Endodermal cell (in vitro differentiated cells): ENCODE measurements around the gene TBXA2R. TPM values are rescaled to one million over a fixed set of nuclear protein-coding genes. Genes with fewer than 3 reads are reported as not detected.

Experiments
- DNase-seq: peaks from one replicate; pipeline ENCODE4 v3.0.0-alpha.2; 2017
- H3K27ac ChIP-seq: 2 replicates; pipeline ENCODE4 v1.5.1; 2013; ENCODE audit warnings: mild to moderate bottlenecking, low read depth, low read length, moderate library complexity
- H3K27me3 ChIP-seq: 2 replicates; pipeline ENCODE4 v1.6.1; 2013; ENCODE audit warnings: mild to moderate bottlenecking, low read length, moderate library complexity; ENCODE audit not compliant: insufficient read depth, control insufficient read depth, poor library complexity, severe bottlenecking
- H3K36me3 ChIP-seq: 2 replicates; pipeline ENCODE4 v1.7.0; 2013; ENCODE audit warnings: mild to moderate bottlenecking, low read length, moderate library complexity; ENCODE audit not compliant: control insufficient read depth, insufficient read depth
- H3K4me1 ChIP-seq: one replicate; pipeline ENCODE4 v1.7.0; 2013; ENCODE audit warnings: low read length; ENCODE audit not compliant: control insufficient read depth, insufficient read depth
- H3K4me3 ChIP-seq: 2 replicates; pipeline ENCODE4 v1.5.1; 2013; ENCODE audit warnings: mild to moderate bottlenecking, low read length, moderate library complexity
- H3K9ac ChIP-seq: 2 replicates; pipeline ENCODE4 v1.6.1; 2013; ENCODE audit warnings: mild to moderate bottlenecking, low read length, moderate library complexity; ENCODE audit not compliant: poor library complexity, severe bottlenecking; ENCODE audit errors: extremely low read depth
- H3K9me3 ChIP-seq: 2 replicates; pipeline ENCODE4 v1.6.1; 2013; ENCODE audit warnings: mild to moderate bottlenecking, low read length, moderate library complexity; ENCODE audit not compliant: control insufficient read depth
- H3K27ac Mint-ChIP-seq: 2 replicates; pipeline ENCODE4 v1.8.0; 2020; ENCODE audit warnings: mixed read lengths
- H3K27me3 Mint-ChIP-seq: 2 replicates; pipeline ENCODE4 v1.8.0; 2021; ENCODE audit warnings: mild to moderate bottlenecking, mixed read lengths; ENCODE audit not compliant: insufficient read depth
- H3K36me3 Mint-ChIP-seq: 2 replicates; pipeline ENCODE4 v1.8.0; 2020; ENCODE audit warnings: low read depth, mixed read lengths
- H3K4me1 Mint-ChIP-seq: 2 replicates; pipeline ENCODE4 v1.8.0; 2020; ENCODE audit warnings: mixed read lengths
- H3K4me3 Mint-ChIP-seq: 2 replicates; pipeline ENCODE4 v1.8.0; 2020; ENCODE audit warnings: mild to moderate bottlenecking, moderate library complexity, mixed read lengths
- H3K9me3 Mint-ChIP-seq: 2 replicates; pipeline ENCODE4 v1.8.0; 2020; ENCODE audit warnings: mild to moderate bottlenecking, mixed read lengths
- CTCF ChIP-seq: fragments of 200-600 bp; sonication (generic); conservative IDR thresholded peaks from 2 replicates; pipeline ENCODE4 v1.5.0; 2021; ENCODE audit warnings: antibody characterized with exemption, mild to moderate bottlenecking
- WGBS, 2 experiments: methylation state at CpG; one replicate each; pipeline versions ENCODE4 v1.1.5 to v1.1.7; 2013; ENCODE audit warnings: missing lambda C conversion rate in 2 of 2, mixed read lengths in 1 of 2; ENCODE audit not compliant: insufficient coverage in 1 of 2, insufficient read length in 1 of 2; 5-methylcytosine and 5-hydroxymethylcytosine counted together
- total RNA-seq, 2 donors: library from RNA; stranded (reverse); fragmentation: NEBNext Ultra II Directional in 1 of 2; extraction: Animal tissue kit (Norgen Biotek cat#: 25700) in 1 of 2; gene quantifications; 2 replicates in 1 of 2; 3 replicates in 1 of 2; pipeline ENCODE4 v1.2.1, GENCODE V29; 2021

Gene TBXA2R
- total RNA-seq, 2 donors from 2014 or later = 0.29 to 0.42 TPM

DNA sequence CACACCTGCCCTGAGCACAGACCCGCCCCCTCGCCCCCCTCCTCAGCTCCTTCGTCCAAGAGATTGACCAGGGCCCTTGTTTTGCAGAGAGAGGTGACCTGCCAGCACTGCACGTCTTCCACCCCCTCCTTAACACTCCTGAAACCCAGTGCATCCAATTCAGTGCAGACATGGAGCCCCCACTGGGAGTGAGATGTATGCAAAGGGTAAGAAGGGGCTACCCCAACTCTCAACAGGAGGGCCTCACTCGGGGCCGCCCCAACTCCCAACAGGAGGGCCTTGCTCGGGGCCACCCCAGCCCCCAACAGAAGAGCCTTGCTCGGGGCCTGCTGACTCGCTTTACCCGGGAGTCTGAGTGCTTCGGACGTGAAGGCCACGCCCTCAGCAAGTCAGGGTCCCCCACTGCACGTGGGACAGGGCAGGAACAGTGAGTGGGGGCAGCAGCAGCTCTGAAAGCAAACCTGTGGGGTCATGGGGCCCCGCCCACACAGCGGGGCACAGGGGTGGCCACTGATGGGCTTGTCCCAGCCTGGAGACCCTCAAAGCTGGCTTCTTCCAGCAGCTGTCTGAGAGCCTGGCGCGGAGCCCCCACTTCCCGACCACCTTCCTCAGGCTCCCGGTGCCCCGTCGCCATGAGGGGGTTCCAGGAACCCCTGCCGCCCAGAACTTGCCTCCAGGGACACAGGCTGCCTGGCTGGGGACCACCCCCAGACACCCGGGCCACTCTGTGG lies 14.3 kb upstream of the TBXA2R start:
- TF ChIP-seq CTCF = no peak
- WGBS, 2 experiments = 92 to 94% methylated on average over 22 to 24 of the region's 24 CpGs

GRCh38 chr19:3620145-3620816 lies 13.6 kb upstream of the TBXA2R start:
- Histone ChIP-seq H3K4me1 (peaks cover 2% of the 10 kb centered on the region), H3K9ac (no peak overlapping the region), H3K27me3 (no peaks in the 10 kb centered on the region), H3K36me3 (peaks cover 15% of the 10 kb centered on the region), H3K9me3 (no peaks in the 10 kb centered on the region), H3K27ac (no peak overlapping the region), H3K4me3 (no peak overlapping the region)
- no peaks in the 10 kb centered on the region for H3K27me3 Mint-ChIP-seq
- peaks cover 19% of the 10 kb centered on the region for H3K36me3 Mint-ChIP-seq
- no peak for TF ChIP-seq CTCF
- H3K9me3 Mint-ChIP-seq = no peaks in the 10 kb centered on the region
- no peak for DNase-seq
- H3K4me3 Mint-ChIP-seq = no peak overlapping the region
- H3K27ac Mint-ChIP-seq = no peak overlapping the region
- H3K4me1 Mint-ChIP-seq = no peaks in the 10 kb centered on the region
- whole genome bisulfite sequencing, 2 experiments = 91 to 96% methylated on average over 10 to 19 of the region's 19 CpGs

More for the DNA sequence above, 14.3 kb upstream of the TBXA2R start:
- H3K9me3 ChIP-seq = no peaks in the 10 kb centered on the region
- H3K36me3 ChIP-seq = peaks cover 15% of the 10 kb centered on the region
- H3K27me3 ChIP-seq = no peaks in the 10 kb centered on the region
- H3K4me3 Mint-ChIP-seq = no peak overlapping the region
- H3K4me3 ChIP-seq = no peak overlapping the region
- no peak overlapping the region for H3K27ac ChIP-seq
- H3K4me1 Mint-ChIP-seq = peaks cover 4% of the 10 kb centered on the region
- H3K27ac Mint-ChIP-seq = no peak overlapping the region
- peaks cover 3% of the 10 kb centered on the region for H3K4me1 ChIP-seq
- no peak overlapping the region for H3K9ac ChIP-seq
- no peaks in the 10 kb centered on the region for H3K9me3 Mint-ChIP-seq
- DNase-seq = no peak
- H3K36me3 Mint-ChIP-seq = peaks cover 19% of the 10 kb centered on the region
- H3K27me3 Mint-ChIP-seq = no peaks in the 10 kb centered on the region

DNA sequence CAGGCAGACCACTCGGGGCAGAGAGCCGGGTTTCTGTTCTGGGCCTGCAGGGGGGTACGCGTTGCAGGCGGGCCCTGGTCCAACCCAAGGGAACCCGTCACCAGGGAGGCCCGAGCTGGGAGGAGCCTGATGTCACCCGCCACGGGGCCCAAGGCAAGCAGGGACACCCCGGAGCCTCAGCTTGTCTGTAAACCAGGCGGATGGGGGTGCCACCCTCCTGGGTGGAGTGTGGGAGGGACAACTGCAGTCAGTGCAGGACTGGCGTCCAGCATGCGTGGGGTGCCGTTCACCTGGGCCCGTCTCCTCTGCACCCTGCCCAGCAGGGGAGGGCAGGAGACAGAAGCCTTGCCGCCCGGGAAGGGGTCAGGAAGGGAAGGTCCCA lies 12.9 kb upstream of the TBXA2R start:
- peaks cover 15% of the 10 kb centered on the region for H3K36me3 ChIP-seq
- Mint-ChIP-seq H3K9me3 (no peaks in the 10 kb centered on the region), H3K36me3 (peaks cover 19% of the 10 kb centered on the region), H3K27ac (no peak overlapping the region), H3K4me1 (no peaks in the 10 kb centered on the region), H3K27me3 (no peaks in the 10 kb centered on the region), H3K4me3 (no peak overlapping the region)
- 96 to 97% methylated on average over 9 to 17 of the region's 17 CpGs for WGBS, 2 experiments
- no peak for TF ChIP-seq CTCF
- no peaks in the 10 kb centered on the region for H3K9me3 ChIP-seq
- no peaks in the 10 kb centered on the region for H3K4me1 ChIP-seq
- no peak overlapping the region for H3K9ac ChIP-seq
- H3K27ac ChIP-seq = no peak overlapping the region
- H3K27me3 ChIP-seq = no peaks in the 10 kb centered on the region
- no peak overlapping the region for H3K4me3 ChIP-seq
- DNase-seq = no peak
